Measurements from ENCODE around the gene GRID2. TPM values are rescaled to one million over a fixed set of nuclear protein-coding genes. Genes with fewer than 3 reads are reported as not detected.

GRID2 gene
- total and polyA plus RNA-seq, 10 of the 15 experiments (the other 5 are each of a cell fraction or from before 2014, with no cell fraction given): not detected

GRCh38 chr4:93018243-93018642 lies 714.5 kb downstream of the GRID2 start:
- Histone ChIP-seq H4K20me1 (ENCODE audit: control insufficient read depth, insufficient read depth) (no peaks in the 10 kb centered on the region), H3K27me3 (replicated peaks in 1 of 2; ENCODE audit: control insufficient read depth in 2 of 2, insufficient read depth in 2 of 2, low read length in 1 of 2) (no peaks in the 10 kb centered on the region), H3K4me3 (no peak overlapping the region), H3K4me2 (ENCODE audit: control insufficient read depth, insufficient read depth) (no peak overlapping the region), H3K9me3 (replicated peaks; ENCODE audit: control insufficient read depth, insufficient read depth, low read length) (no peaks in the 10 kb centered on the region), H3K79me2 (ENCODE audit: control insufficient read depth, insufficient read depth, low read length) (no peaks in the 10 kb centered on the region), H3K9ac (ENCODE audit: control insufficient read depth, insufficient read depth, low read length) (no peak overlapping the region), H3K4me1 (ENCODE audit: control insufficient read depth, insufficient read depth, low read length) (no peaks in the 10 kb centered on the region), H3K36me3 (ENCODE audit: control insufficient read depth in 2 of 2, insufficient read depth in 2 of 2, low read length in 1 of 2) (no peaks in the 10 kb centered on the region), H2AFZ (ENCODE audit: control insufficient read depth, low read depth, low read length) (no peak overlapping the region), H3K27ac (ENCODE audit: control insufficient read depth, insufficient read depth) (no peak overlapping the region)
- RAD21 ChIA-PET (ENCODE audit: unreplicated experiment): no interaction called here
- ATAC-seq: no peak
- in situ Hi-C loops (cut with MboI): no loop called here
- WGBS (ENCODE audit: insufficient coverage, insufficient replicate concordance, low lambda C conversion rate, missing lambda C conversion rate): 2% methylated on average over 2 of the region's 2 CpGs
- SMC1A ChIA-PET (ENCODE audit: uncharacterized antibody, unreplicated experiment): no interaction called here
- no peak for FAIRE-seq
- POLR2A ChIA-PET: no interaction called here
- no peak for DNase-seq (ENCODE audit: low read depth, low spot score)
- intact Hi-C loops (cut with micrococcal nuclease; ENCODE audit: unreplicated experiment): no loop called here
- no TSS peak for BruUV-seq (replicated peaks)
- CTCF ChIA-PET: no interaction called here
- TF ChIP-seq ZBTB33 (IDR thresholded peaks at IDR 0.05): no peak
- no peak for TF ChIP-seq KAT2A (conservative IDR thresholded peaks at IDR 0.05; ENCODE audit: control insufficient read depth, low read depth, low read length)
- TF ChIP-seq YBX1 (IDR thresholded peaks at IDR 0.05): no peak
- TF ChIP-seq TCF3 (IDR thresholded peaks at IDR 0.05; ENCODE audit: borderline replicate concordance, insufficient read depth, low read depth, low read length): no peak
- no peak for TF ChIP-seq BACH1 (IDR thresholded peaks at IDR 0.05; ENCODE audit: borderline replicate concordance)
- TF ChIP-seq ZBTB4 (CRISPR knock-in tag; IDR thresholded peaks at IDR 0.05): no peak
- no peak for TF ChIP-seq PML (IDR thresholded peaks at IDR 0.05; ENCODE audit: low read length)
- no peak for TF ChIP-seq TCF12 (IDR thresholded peaks at IDR 0.05; ENCODE audit: low read depth, low read length)
- TF ChIP-seq HDAC6 (IDR thresholded peaks at IDR 0.05; ENCODE audit: unreplicated experiment): no peak
- no peak for TF ChIP-seq REST (IDR thresholded peaks at IDR 0.05; ENCODE audit: low read depth, low read length)
- no peak for TF ChIP-seq MAX (IDR thresholded peaks at IDR 0.05; ENCODE audit: low read depth, low read length)
- TF ChIP-seq JUNB (IDR thresholded peaks at IDR 0.05): no peak
- no peak for TF ChIP-seq LARP7 (IDR thresholded peaks at IDR 0.05)
- TF ChIP-seq ELK1 (IDR thresholded peaks at IDR 0.05; ENCODE audit: low read depth, low read length): no peak

Measured in GM12878 (cell line).